ENCODE results near the gene FOXR1.

Gene FOXR1

DNA sequence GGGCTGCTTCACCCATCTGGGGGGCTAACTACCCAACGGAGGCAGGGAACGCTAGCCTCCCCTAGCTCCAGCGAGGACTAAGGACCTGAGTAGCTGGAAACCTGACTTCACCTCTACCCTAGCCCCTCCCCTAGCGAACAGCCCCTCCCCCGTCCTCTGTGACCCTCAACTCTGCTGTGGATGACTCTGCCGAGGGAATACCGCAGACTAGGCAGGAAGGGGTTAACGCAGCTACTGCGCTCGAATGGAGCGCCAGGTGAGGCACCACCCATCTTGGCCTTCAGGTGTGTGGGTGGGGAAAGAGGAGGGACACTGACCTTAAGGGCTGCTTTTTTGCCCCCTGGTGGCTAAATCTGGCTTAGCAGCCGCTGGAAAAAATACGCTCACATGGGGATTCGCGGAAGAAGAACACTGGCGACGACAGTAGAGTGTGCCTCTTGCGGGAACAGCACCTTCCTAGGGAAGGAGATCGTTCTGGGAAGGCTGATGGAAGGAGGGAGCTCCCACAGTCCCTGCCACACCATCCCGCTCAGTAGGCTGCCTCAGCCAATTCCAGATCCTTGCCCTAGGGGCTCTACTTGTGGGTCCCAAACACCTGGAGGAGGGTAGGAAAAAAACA, 41.4 kb upstream of the FOXR1 start:
- Histone ChIP-seq H3K4me3 (ENCODE audit: low read length) (peak overlapping the region; percentile 72), H3F3A (ENCODE audit: insufficient read depth, low read length) (peaks cover 33% of the 10 kb centered on the region), H3K9me3 (replicated peaks; ENCODE audit: insufficient read depth, low read length) (no peaks in the 10 kb centered on the region), H3K27me3 (replicated peaks; ENCODE audit: insufficient read depth, low read length) (no peaks in the 10 kb centered on the region), H4K20me1 (ENCODE audit: insufficient read depth, low read length) (no peaks in the 10 kb centered on the region), H3K9me2 (replicated peaks; ENCODE audit: insufficient read depth, low read length) (no peaks in the 10 kb centered on the region), H3K9ac (ENCODE audit: low read length) (peak overlapping the region; percentile 76), H3K4me1 (ENCODE audit: low read length) (peaks cover 20% of the 10 kb centered on the region), H3K36me3 (replicated peaks; ENCODE audit: insufficient read depth, low read length) (no peaks in the 10 kb centered on the region), H3K4me2 (ENCODE audit: low read depth, low read length) (peak overlapping the region; percentile 89), H2AFZ (ENCODE audit: low read length) (peak overlapping the region; percentile 73), H3K27ac (ENCODE audit: low read length) (peak overlapping the region; percentile 90), H3K79me2 (ENCODE audit: low read length) (peaks cover 2% of the 10 kb centered on the region)
- TF ChIP-seq EZH2 (optimal IDR thresholded peaks at IDR 0.05; ENCODE audit: low read depth, low read length) (no peak), EZH2phosphoT487 (IDR thresholded peaks at IDR 0.05; ENCODE audit: low read length) (no peak)
- TF ChIP-seq, protein P1, sequence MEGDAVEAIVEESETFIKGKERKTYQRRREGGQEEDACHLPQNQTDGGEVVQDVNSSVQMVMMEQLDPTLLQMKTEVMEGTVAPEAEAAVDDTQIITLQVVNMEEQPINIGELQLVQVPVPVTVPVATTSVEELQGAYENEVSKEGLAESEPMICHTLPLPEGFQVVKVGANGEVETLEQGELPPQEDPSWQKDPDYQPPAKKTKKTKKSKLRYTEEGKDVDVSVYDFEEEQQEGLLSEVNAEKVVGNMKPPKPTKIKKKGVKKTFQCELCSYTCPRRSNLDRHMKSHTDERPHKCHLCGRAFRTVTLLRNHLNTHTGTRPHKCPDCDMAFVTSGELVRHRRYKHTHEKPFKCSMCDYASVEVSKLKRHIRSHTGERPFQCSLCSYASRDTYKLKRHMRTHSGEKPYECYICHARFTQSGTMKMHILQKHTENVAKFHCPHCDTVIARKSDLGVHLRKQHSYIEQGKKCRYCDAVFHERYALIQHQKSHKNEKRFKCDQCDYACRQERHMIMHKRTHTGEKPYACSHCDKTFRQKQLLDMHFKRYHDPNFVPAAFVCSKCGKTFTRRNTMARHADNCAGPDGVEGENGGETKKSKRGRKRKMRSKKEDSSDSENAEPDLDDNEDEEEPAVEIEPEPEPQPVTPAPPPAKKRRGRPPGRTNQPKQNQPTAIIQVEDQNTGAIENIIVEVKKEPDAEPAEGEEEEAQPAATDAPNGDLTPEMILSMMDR (IDR thresholded peaks at IDR 0.05; ENCODE audit: low read length) = peak; percentile 92
- peak; percentile 95 for DNase-seq

DNA sequence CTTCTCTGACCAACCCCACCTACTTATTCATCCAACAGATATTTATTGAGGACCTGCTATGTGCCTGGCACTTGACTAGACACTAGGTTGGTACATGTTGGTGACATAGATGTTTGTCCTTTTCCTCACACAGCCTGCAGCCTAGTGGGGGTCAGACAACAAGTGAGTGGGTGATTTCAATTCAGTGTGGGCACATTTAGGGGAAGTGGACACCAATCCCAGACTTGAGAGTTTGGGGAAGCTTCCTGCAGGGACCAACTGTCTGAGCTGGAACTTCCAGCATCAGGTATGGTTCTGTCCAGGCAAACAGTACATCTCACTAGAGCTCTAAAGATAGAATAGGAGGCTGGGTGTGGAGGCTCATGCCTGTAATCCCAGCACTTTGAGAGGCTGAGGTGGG, 40.0 kb upstream of the FOXR1 start:
- no peak overlapping the region for H3K27ac ChIP-seq (ENCODE audit: low read length)
- H3K79me2 ChIP-seq (ENCODE audit: low read length) = no peaks in the 10 kb centered on the region
- H3K4me1 ChIP-seq (ENCODE audit: low read length) = peaks cover 19% of the 10 kb centered on the region
- H4K20me1 ChIP-seq (ENCODE audit: insufficient read depth, low read length) = no peaks in the 10 kb centered on the region
- H3K9ac ChIP-seq (ENCODE audit: low read length) = no peak overlapping the region
- H3F3A ChIP-seq (ENCODE audit: insufficient read depth, low read length) = peaks cover 25% of the 10 kb centered on the region
- no peaks in the 10 kb centered on the region for H3K27me3 ChIP-seq (replicated peaks; ENCODE audit: insufficient read depth, low read length)
- no peak overlapping the region for H3K4me2 ChIP-seq (ENCODE audit: low read depth, low read length)
- no peaks in the 10 kb centered on the region for H3K9me3 ChIP-seq (replicated peaks; ENCODE audit: insufficient read depth, low read length)
- no peak overlapping the region for H2AFZ ChIP-seq (ENCODE audit: low read length)
- H3K9me2 ChIP-seq (replicated peaks; ENCODE audit: insufficient read depth, low read length) = no peaks in the 10 kb centered on the region
- H3K36me3 ChIP-seq (replicated peaks; ENCODE audit: insufficient read depth, low read length) = no peaks in the 10 kb centered on the region
- no peak for TF ChIP-seq EZH2 (optimal IDR thresholded peaks at IDR 0.05; ENCODE audit: low read depth, low read length)
- TF ChIP-seq, protein P1 (IDR thresholded peaks at IDR 0.05; ENCODE audit: low read length) = no peak
- no peak for TF ChIP-seq EZH2phosphoT487 (IDR thresholded peaks at IDR 0.05; ENCODE audit: low read length)
- no peak for DNase-seq
- H3K4me3 ChIP-seq (ENCODE audit: low read length) = no peak overlapping the region

DNA sequence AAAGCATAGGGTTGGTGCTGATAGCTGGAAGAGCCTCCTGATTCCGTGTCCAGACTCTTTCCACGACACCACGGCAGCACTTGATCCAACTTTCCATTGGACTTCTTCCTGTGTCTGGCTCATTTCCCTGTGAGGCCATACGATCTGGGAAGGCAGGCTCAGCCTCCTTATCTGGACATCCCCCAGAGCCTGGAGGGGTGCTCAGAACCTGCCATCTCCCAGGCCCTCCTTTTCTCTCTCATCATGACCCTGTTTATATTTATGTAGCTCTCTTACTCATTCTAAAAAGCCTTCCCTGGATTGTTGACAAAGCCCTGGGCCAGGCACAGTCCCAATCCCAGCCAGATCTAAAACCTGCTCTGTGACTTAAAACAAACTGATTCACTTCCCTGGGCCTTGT, 38.1 kb upstream of the FOXR1 start:
- no peaks in the 10 kb centered on the region for H3K36me3 ChIP-seq (replicated peaks; ENCODE audit: insufficient read depth, low read length)
- H3K9me3 ChIP-seq (replicated peaks; ENCODE audit: insufficient read depth, low read length) = no peaks in the 10 kb centered on the region
- H3K4me2 ChIP-seq (ENCODE audit: low read depth, low read length) = no peak overlapping the region
- H3K27me3 ChIP-seq (replicated peaks; ENCODE audit: insufficient read depth, low read length) = no peaks in the 10 kb centered on the region
- DNase-seq = no peak
- TF ChIP-seq, protein P1 (IDR thresholded peaks at IDR 0.05; ENCODE audit: low read length) = no peak
- TF ChIP-seq EZH2 (optimal IDR thresholded peaks at IDR 0.05; ENCODE audit: low read depth, low read length) = no peak
- no peak for TF ChIP-seq EZH2phosphoT487 (IDR thresholded peaks at IDR 0.05; ENCODE audit: low read length)
- H3K9me2 ChIP-seq (replicated peaks; ENCODE audit: insufficient read depth, low read length) = no peaks in the 10 kb centered on the region
- no peaks in the 10 kb centered on the region for H4K20me1 ChIP-seq (ENCODE audit: insufficient read depth, low read length)
- no peaks in the 10 kb centered on the region for H3K79me2 ChIP-seq (ENCODE audit: low read length)
- H3K4me1 ChIP-seq (ENCODE audit: low read length) = peaks cover 5% of the 10 kb centered on the region; the same call in 1 of the 2 replicates
- no peak overlapping the region for H3K9ac ChIP-seq (ENCODE audit: low read length)
- peaks cover 6% of the 10 kb centered on the region for H3F3A ChIP-seq (ENCODE audit: insufficient read depth, low read length)
- H3K27ac ChIP-seq (ENCODE audit: low read length) = no peak overlapping the region
- H3K4me3 ChIP-seq (ENCODE audit: low read length) = no peak overlapping the region
- no peak overlapping the region for H2AFZ ChIP-seq (ENCODE audit: low read length)
